HCT116 (cell line): Measurements from ENCODE around the gene CNPY1. TPM values are rescaled to one million over a fixed set of nuclear protein-coding genes. Genes with fewer than 3 reads are reported as not detected.

ENCODE experiments used
- ATAC-seq: fragments of 200-7000 bp; cut with Tn5 transposase; 2 replicates; pipeline ENCODE4 v1.9.1; 2020; ENCODE audit warnings: mild to moderate bottlenecking, moderate library complexity
- BruUV-seq: library from RNA; stranded (reverse); fragments of 400-500 nt; replicated peaks from 2 replicates; lab custom pipeline; 2021; lab: Mats Ljungman, UMichigan
- CTCF ChIA-PET: fragments of 300-600 bp; sonication (Branson Sonifier 250); formaldehyde crosslinking; loops from one replicate; lab custom pipeline; 2021; ENCODE audit warnings: antibody characterized with exemption; lab: Charles Lee
- POLR2A ChIA-PET: fragments of 300-600, 350-600 bp; sonication (Branson Sonifier 250); formaldehyde crosslinking; loops from one replicate; lab custom pipeline; 2021; ENCODE audit warnings: antibody characterized with exemption; lab: Charles Lee
- RAD21 ChIA-PET, 2 experiments: fragments of 300-600 bp; sonication (Branson Sonifier 250); formaldehyde crosslinking; loops; one replicate each; lab custom pipeline; 2023; ENCODE audit warnings: low total read pairs in 2 of 2; ENCODE audit not compliant: uncharacterized antibody in 2 of 2, unreplicated experiment in 2 of 2, low non-redundant PET in 1 of 2; lab: Charles Lee
- DNase-seq: peaks from one replicate; pipeline ENCODE4 v3.0.0-alpha.2; 2010; ENCODE audit warnings: low read depth, low spot score
- H2AFZ ChIP-seq: fragments of 200-600 bp; shearing (Covaris generic), sonication (generic); 2 replicates; pipeline ENCODE4 v1.6.1; 2017; ENCODE audit warnings: low read depth, mixed run types, mixed read lengths, antibody characterized with exemption, low read length; ENCODE audit not compliant: poor library complexity, severe bottlenecking
- H3K27ac ChIP-seq: 2 replicates; pipeline ENCODE4 v1.5.1; 2012; ENCODE audit warnings: low read depth, low read length
- H3K27me3 ChIP-seq: fragments of 200-600 bp; sonication (generic); 2 replicates; pipeline ENCODE4 v1.6.1; 2016; ENCODE audit warnings: mixed run types, low read length, mixed read lengths; ENCODE audit not compliant: insufficient read depth
- H3K36me3 ChIP-seq, 2 experiments: fragments of 200-500 bp in 1 of 2; fragments of 200-600 bp in 1 of 2; sonication (Bioruptor generic) in 1 of 2; sonication (generic) in 1 of 2; 2 replicates each; pipeline versions ENCODE4 v1.5.1 to v1.6.1; 2014 to 2016; ENCODE audit warnings: low read length in 2 of 2, inconsistent platforms in 1 of 2, mixed read lengths in 1 of 2, mixed run types in 1 of 2; ENCODE audit not compliant: insufficient read depth in 2 of 2, control insufficient read depth in 1 of 2
- H3K4me1 ChIP-seq, 2 experiments: fragments of 200-600 bp in 1 of 2; sonication (generic) in 1 of 2; 2 replicates each; pipeline versions ENCODE4 v1.5.1 to v1.6.1; 2012 to 2017; ENCODE audit warnings: low read length in 2 of 2, inconsistent platforms in 1 of 2, mild to moderate bottlenecking in 1 of 2, mixed read lengths in 1 of 2, mixed run types in 1 of 2, moderate library complexity in 1 of 2; ENCODE audit not compliant: insufficient read depth in 2 of 2, control insufficient read depth in 1 of 2
- H3K4me2 ChIP-seq: fragments of 200-600 bp; sonication (generic); 2 replicates; pipeline ENCODE4 v1.6.1; 2017; ENCODE audit warnings: mixed run types, low read length, mixed read lengths
- H3K4me3 ChIP-seq, 2 experiments: fragments of 200-600 bp in 1 of 2; sonication (generic) in 1 of 2; replicated peaks in 1 of 2; 2 replicates each; pipeline ENCODE4 v1.5.1; 2011 to 2016; ENCODE audit warnings: low read length in 2 of 2, control low read depth in 1 of 2, low read depth in 1 of 2, mild to moderate bottlenecking in 1 of 2, mixed read lengths in 1 of 2, mixed run types in 1 of 2
- H3K79me2 ChIP-seq: fragments of 200-600 bp; sonication (generic); 2 replicates; pipeline ENCODE4 v1.6.1; 2017; ENCODE audit warnings: mild to moderate bottlenecking, mixed run types, low read length, moderate library complexity, mixed read lengths; ENCODE audit not compliant: insufficient read depth
- H3K9ac ChIP-seq: fragments of 200-600 bp; sonication (generic); 2 replicates; pipeline ENCODE4 v1.6.1; 2016; ENCODE audit warnings: low read length, mixed read lengths
- H3K9me2 ChIP-seq: fragments of 200-600 bp; sonication (generic), shearing (Covaris generic); 2 replicates; pipeline ENCODE4 v1.6.1; 2017; ENCODE audit warnings: mixed run types, mild to moderate bottlenecking, moderate library complexity; ENCODE audit not compliant: insufficient read depth
- H3K9me3 ChIP-seq, 2 experiments: fragments of 200-500 bp in 1 of 2; fragments of 200-600 bp in 1 of 2; sonication (Bioruptor generic) in 1 of 2; sonication (generic) in 1 of 2; 2 replicates each; pipeline ENCODE4 v1.6.1; 2014 to 2017; ENCODE audit warnings: low read length in 2 of 2, mixed read lengths in 2 of 2, inconsistent platforms in 1 of 2, low read depth in 1 of 2, mild to moderate bottlenecking in 1 of 2, mixed run types in 1 of 2, moderate library complexity in 1 of 2; ENCODE audit not compliant: control insufficient read depth in 1 of 2, insufficient read depth in 1 of 2
- H4K20me1 ChIP-seq: fragments of 200-600 bp; sonication (generic), shearing (Covaris generic); 2 replicates; pipeline ENCODE4 v1.6.1; 2017; ENCODE audit warnings: mixed run types, mild to moderate bottlenecking, moderate library complexity; ENCODE audit not compliant: insufficient read depth
- CBX3 ChIP-seq: IDR thresholded peaks from 2 replicates; pipeline ENCODE4 v1.6.1; 2012; ENCODE audit warnings: low read depth
- CEBPB ChIP-seq: IDR thresholded peaks from 2 replicates; pipeline ENCODE4 v1.6.1; 2012; ENCODE audit warnings: low read depth
- ELF1 ChIP-seq: IDR thresholded peaks from 2 replicates; pipeline ENCODE4 v1.6.1; 2012; ENCODE audit warnings: low read depth, borderline replicate concordance
- EZH2 ChIP-seq: fragments of 200-600 bp; sonication (generic); IDR thresholded peaks from 2 replicates; pipeline ENCODE4 v1.6.1; 2017; ENCODE audit warnings: antibody characterized with exemption, mixed run types
- EZH2phosphoT487 ChIP-seq: fragments of 200-600 bp; IDR thresholded peaks from 2 replicates; pipeline ENCODE4 v1.6.1; 2018; ENCODE audit warnings: antibody characterized with exemption, borderline replicate concordance
- MAX ChIP-seq: IDR thresholded peaks from 2 replicates; pipeline ENCODE4 v1.6.1; 2012
- POLR2A ChIP-seq: IDR thresholded peaks from 2 replicates; pipeline ENCODE4 v1.7.0; 2011; ENCODE audit warnings: borderline replicate concordance; ENCODE audit not compliant: insufficient read depth, insufficient read length; ENCODE audit errors: extremely low read depth
- POLR2AphosphoS5 ChIP-seq: IDR thresholded peaks from 2 replicates; pipeline ENCODE4 v1.6.1; 2011; ENCODE audit warnings: mild to moderate bottlenecking, low read depth, low read length, moderate library complexity
- RAD21 ChIP-seq: IDR thresholded peaks from 2 replicates; pipeline ENCODE4 v1.6.1; 2012; ENCODE audit warnings: low read depth, mild to moderate bottlenecking
- SRF ChIP-seq: IDR thresholded peaks from 2 replicates; pipeline ENCODE4 v1.6.1; 2012; ENCODE audit warnings: low read depth
- YY1 ChIP-seq: IDR thresholded peaks from 2 replicates; pipeline ENCODE4 v1.6.1; 2011; ENCODE audit warnings: low read length, low read depth, moderate library complexity, mild to moderate bottlenecking; ENCODE audit not compliant: insufficient replicate concordance; ENCODE audit errors: extremely low read depth
- ZBTB33 ChIP-seq: IDR thresholded peaks from 2 replicates; pipeline ENCODE4 v1.6.1; 2011; ENCODE audit warnings: mild to moderate bottlenecking, low read length, moderate library complexity; ENCODE audit not compliant: insufficient replicate concordance; ENCODE audit errors: extremely low read depth
- ZFX ChIP-seq: fragments of 450-650 bp; IDR thresholded peaks from 2 replicates; pipeline ENCODE4 v1.6.1; 2017
- ZNF274 ChIP-seq: fragments of 200-500 bp; sonication (Bioruptor generic); IDR thresholded peaks from 2 replicates; pipeline ENCODE4 v1.6.1; 2014; ENCODE audit warnings: mild to moderate bottlenecking, low read depth, low read length, inconsistent platforms
- intact Hi-C: fragments of 100-400 bp; cut with micrococcal nuclease; formaldehyde crosslinking; loops from 2 replicates; pipeline ENCODE4 v1.10.0; 2022
- total RNA-seq: library from RNA; stranded (reverse); gene quantifications from one replicate; pipeline ENCODE4 v1.2.1, GENCODE V29; 2021; ENCODE audit not compliant: unreplicated experiment

Gene CNPY1
- total RNA-seq, 1 experiment from 2014 or later = not detected

GRCh38 chr7:155469311-155470185 lies 76.8 kb downstream of the CNPY1 start:
- ATAC-seq = no peak
- ChIA-PET POLR2A (no interaction called here), RAD21 (no interaction called here), CTCF (no interaction called here)
- H3K9me2 ChIP-seq = no peaks in the 10 kb centered on the region
- TF ChIP-seq YY1 (no peak), EZH2phosphoT487 (no peak), CEBPB (no peak), ZFX (no peak), ELF1 (no peak), CBX3 (no peak), EZH2 (no peak), SRF (no peak), POLR2AphosphoS5 (no peak), MAX (no peak), ZNF274 (no peak), ZBTB33 (no peak), POLR2A (no peak), RAD21 (no peak)
- H3K79me2 ChIP-seq = no peaks in the 10 kb centered on the region
- H3K9me3 ChIP-seq = no peaks in the 10 kb centered on the region
- no peak overlapping the region for H3K27ac ChIP-seq
- no peak overlapping the region for H3K9ac ChIP-seq
- intact Hi-C loops = no loop called here
- no peak overlapping the region for H2AFZ ChIP-seq
- H4K20me1 ChIP-seq = no peaks in the 10 kb centered on the region
- no peak for DNase-seq
- H3K4me1 ChIP-seq = no peaks in the 10 kb centered on the region
- BruUV-seq = no TSS peak
- H3K36me3 ChIP-seq = no peaks in the 10 kb centered on the region
- H3K4me2 ChIP-seq = no peak overlapping the region
- H3K4me3 ChIP-seq = no peak overlapping the region
- H3K27me3 ChIP-seq = peaks cover 8% of the 10 kb centered on the region; the same call in 1 of the 2 replicates
